T-helper 9 cell (primary cell): ENCODE measurements around the gene CIAO2B.
"Not testable (repeated sequence)": the region's sequence is repeated elsewhere in the genome, so short reads cannot be mapped to it uniquely, and the experiment has no call there.

Source experiments
- DNase-seq: peaks from one replicate; pipeline ENCODE4 v3.0.0-alpha.2; 2020
- total RNA-seq, 2 donors: gene quantifications; one replicate each; lab custom pipeline; 2026; lab: John Stamatoyannopoulos, UW

CIAO2B gene
- 15.4 to 39.2 reads per million in 2 donors for total RNA-seq

GRCh38 chr16:66934138-66934838 is at the start of gene CIAO2B:
Gene CIAO2B, minus strand, starts transcription at chr16:66934402. Its CDS starts 38 bp downstream, at chr16:66934364.
- peak; percentile 86 for DNase-seq

- DNase-seq: no peak
Observed at GRCh38 chr16:66983033-66983432, 48.8 kb upstream of the CIAO2B start.

GRCh38 chr16:66979011-66979717 is 45.0 kb upstream of the CIAO2B start:
- DNase-seq: no peak

- peak; percentile 93 for DNase-seq
Observed at GRCh38 chr16:66977341-66978113, 43.3 kb upstream of the CIAO2B start.

GRCh38 chr16:66976746-66977145 is 42.5 kb upstream of the CIAO2B start:
- no peak for DNase-seq

- no peak for DNase-seq
Observed at GRCh38 chr16:66975302-66975893, 41.2 kb upstream of the CIAO2B start.

- DNase-seq: peak; percentile 6
Observed at GRCh38 chr16:66974932-66975246, 40.7 kb upstream of the CIAO2B start.

GRCh38 chr16:66974156-66974931 is 40.1 kb upstream of the CIAO2B start:
- not testable (repeated sequence) for DNase-seq

GRCh38 chr16:66973716-66974115 is 39.5 kb upstream of the CIAO2B start:
- no peak for DNase-seq

- DNase-seq: no peak
Observed at GRCh38 chr16:66972983-66973382, 38.8 kb upstream of the CIAO2B start.

- DNase-seq: no peak
Observed at GRCh38 chr16:66970775-66971720, 36.8 kb upstream of the CIAO2B start.

GRCh38 chr16:66968847-66969246 is 34.6 kb upstream of the CIAO2B start:
- DNase-seq: no peak

- DNase-seq: no peak
Observed at GRCh38 chr16:66964049-66964448, 29.8 kb upstream of the CIAO2B start.

- DNase-seq: no peak
Observed at GRCh38 chr16:66961914-66962313, 27.7 kb upstream of the CIAO2B start.

- DNase-seq: peak; percentile 35
Observed at GRCh38 chr16:66961065-66961744, 27.0 kb upstream of the CIAO2B start, which contains the start of gene CES3. Gene CES3, plus strand, starts transcription at chr16:66961266. Its CDS starts 42 bp downstream, at chr16:66961308.

- no peak for DNase-seq
Observed at GRCh38 chr16:66960270-66960669, 26.1 kb upstream of the CIAO2B start.

GRCh38 chr16:66959704-66960161 is 25.5 kb upstream of the CIAO2B start:
- DNase-seq: no peak

- DNase-seq: no peak
Observed at GRCh38 chr16:66958857-66959703, 24.9 kb upstream of the CIAO2B start.

- DNase-seq: not testable (repeated sequence)
Observed at GRCh38 chr16:66956154-66956457, 21.9 kb upstream of the CIAO2B start.
